Testis (tissue), 3 donors: ENCODE measurements around the gene BNIPL. TPM values are rescaled to one million over a fixed set of nuclear protein-coding genes. Genes with fewer than 3 reads are reported as not detected.

ENCODE experiments used
- DNase-seq: peaks from one replicate; pipeline ENCODE4 v3.0.0-alpha.2; 2019
- H3K27ac ChIP-seq, 2 donors: fragments of 200-600 bp; sonication (generic); one replicate each; pipeline ENCODE4 v1.5.1; 2019
- H3K27me3 ChIP-seq: fragments of 200-600 bp; sonication (generic); one replicate; pipeline ENCODE4 v1.5.1; 2019
- H3K36me3 ChIP-seq: fragments of 200-600 bp; sonication (generic); one replicate; pipeline ENCODE4 v1.5.1; 2017; ENCODE audit warnings: low read depth; ENCODE audit errors: missing control alignments
- H3K4me1 ChIP-seq: fragments of 200-600 bp; sonication (generic); one replicate; pipeline ENCODE4 v1.5.1; 2019
- H3K4me3 ChIP-seq, 2 donors: fragments of 200-600 bp; sonication (generic); one replicate each; pipeline ENCODE4 v1.5.1; 2017 to 2019
- H3K9me3 ChIP-seq: fragments of 200-600 bp; sonication (generic); one replicate; pipeline ENCODE4 v1.5.1; 2017
- CTCF ChIP-seq, 3 experiments: fragments of 450-650 bp in 2 of 3; fragments of 200-600 bp in 1 of 3; sonication (generic) in 1 of 3; IDR thresholded peaks; one replicate each; pipeline ENCODE4 v1.5.1; 2016 to 2019; ENCODE audit warnings: antibody characterized with exemption in 3 of 3, mild to moderate bottlenecking in 2 of 3, moderate library complexity in 1 of 3
- POLR2A ChIP-seq: fragments of 450-650 bp; IDR thresholded peaks from one replicate; pipeline ENCODE4 v1.6.1; 2017; ENCODE audit warnings: antibody characterized with exemption, mild to moderate bottlenecking, moderate library complexity
- WGBS, 2 donors: methylation state at CpG; one replicate each; pipeline ENCODE4 v1.1.5; 2018; 5-methylcytosine and 5-hydroxymethylcytosine counted together
- intact Hi-C: fragments of 100-400 bp; cut with DNase I; formaldehyde crosslinking; loops from one replicate; pipeline ENCODE4 v1.15.1; 2023; ENCODE audit warnings: low total_unique reads
- polyA plus RNA-seq: library from polyadenylated mRNA; stranded (reverse); fragments of 350-450 nt; fragmentation: Illumina TruSeq; extraction: RNeasy Lipid Tissue Mini Kit (QIAGEN cat#74804); gene quantifications from one replicate; pipeline ENCODE4 v1.2.3, GENCODE V29; 2014; ENCODE audit warnings: low read depth, low replicate concordance; ENCODE audit not compliant: insufficient read depth
- total RNA-seq, 2 donors: library from RNA; depleted of rRNA; stranded (reverse); fragments of >200 nt; gene quantifications; one replicate each; pipeline ENCODE4 v1.2.3, GENCODE V29; 2016

BNIPL gene
- total and polyA plus RNA-seq, 3 donors from 2014 or later: 3.6 to 9.3 (median 5.0) TPM

- TF ChIP-seq CTCF (IDR thresholded peaks at IDR 0.05) (no peak), POLR2A (no peak)
- no peak overlapping the region for H3K27ac ChIP-seq
- H3K27me3 ChIP-seq: no peaks in the 10 kb centered on the region
- H3K4me3 ChIP-seq: no peak overlapping the region
- peaks cover 19% of the 10 kb centered on the region for H3K4me1 ChIP-seq
- H3K9me3 ChIP-seq: no peaks in the 10 kb centered on the region
- intact Hi-C loops: no loop called here
- no peak for DNase-seq
- WGBS, 2 donors: 90 to 91% methylated on average over 2 of the region's 2 CpGs
- no peaks in the 10 kb centered on the region for H3K36me3 ChIP-seq
Measured at GRCh38 chr1:150999926-151000325, 36.5 kb upstream of the BNIPL start.

GRCh38 chr1:151000408-151000807, 36.0 kb upstream of the BNIPL start:
- Histone ChIP-seq H3K4me3 (no peak overlapping the region), H3K36me3 (no peaks in the 10 kb centered on the region), H3K9me3 (no peaks in the 10 kb centered on the region), H3K4me1 (peaks cover 19% of the 10 kb centered on the region), H3K27me3 (no peaks in the 10 kb centered on the region), H3K27ac (peak overlapping the region in 1 of 2 donors; percentile 15)
- 96 to 100% methylated on average over 3 of the region's 3 CpGs for WGBS, 2 donors
- TF ChIP-seq CTCF (IDR thresholded peaks at IDR 0.05): no peak
- no peak for TF ChIP-seq POLR2A
- no peak for DNase-seq
- intact Hi-C loops: no loop called here

DNA sequence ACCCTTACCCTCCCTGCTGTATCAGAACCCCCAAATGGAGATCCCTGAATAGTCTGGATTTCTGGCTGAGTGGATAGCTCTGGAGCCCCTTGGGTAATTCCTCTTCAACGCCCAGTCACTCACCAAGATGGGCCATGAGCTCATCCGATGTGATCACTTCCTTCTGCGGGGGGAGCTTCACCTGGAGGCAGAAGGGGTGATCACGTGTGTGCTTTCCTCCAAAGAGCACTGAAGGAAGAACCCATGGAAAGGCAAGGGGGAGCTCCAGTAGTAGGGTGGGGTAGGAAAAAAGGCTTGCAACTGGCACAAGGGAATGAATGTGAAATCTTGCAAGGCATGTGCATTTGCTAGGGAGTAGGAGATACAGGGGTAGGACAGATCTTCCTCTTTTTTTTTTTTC, 34.8 kb upstream of the BNIPL start:
- 63 to 69% methylated on average over 4 of the region's 4 CpGs for WGBS, 2 donors
- intact Hi-C loops: no loop called here
- H3K27me3 ChIP-seq: no peaks in the 10 kb centered on the region
- TF ChIP-seq POLR2A (no peak), CTCF (IDR thresholded peaks at IDR 0.05) (no peak)
- H3K4me3 ChIP-seq: no peak overlapping the region
- H3K36me3 ChIP-seq: no peaks in the 10 kb centered on the region
- peak; percentile 45 for DNase-seq
- H3K9me3 ChIP-seq: no peaks in the 10 kb centered on the region
- peak overlapping the region in 1 of 2 donors; percentile 48 for H3K27ac ChIP-seq
- peaks cover 19% of the 10 kb centered on the region for H3K4me1 ChIP-seq

- no peak overlapping the region for H3K4me3 ChIP-seq
- peak overlapping the region in 1 of 2 donors; percentile 48 for H3K27ac ChIP-seq
- TF ChIP-seq CTCF (IDR thresholded peaks at IDR 0.05) (no peak), POLR2A (no peak)
- intact Hi-C loops: no loop called here
- WGBS, 2 donors: 64 to 72% methylated on average over 3 of the region's 3 CpGs
- peaks cover 22% of the 10 kb centered on the region for H3K4me1 ChIP-seq
- H3K36me3 ChIP-seq: no peaks in the 10 kb centered on the region
- H3K9me3 ChIP-seq: no peaks in the 10 kb centered on the region
- DNase-seq: no peak
- H3K27me3 ChIP-seq: no peaks in the 10 kb centered on the region
Measured at GRCh38 chr1:151002051-151002450, 34.3 kb upstream of the BNIPL start.

GRCh38 chr1:151002611-151003010, 33.8 kb upstream of the BNIPL start:
- WGBS, 2 donors: 44 to 63% methylated on average over 2 of the region's 2 CpGs
- peaks cover 27% of the 10 kb centered on the region for H3K4me1 ChIP-seq
- H3K27me3 ChIP-seq: no peaks in the 10 kb centered on the region
- no peaks in the 10 kb centered on the region for H3K9me3 ChIP-seq
- intact Hi-C loops: no loop called here
- H3K27ac ChIP-seq: peak overlapping the region in 1 of 2 donors; percentile 48
- H3K36me3 ChIP-seq: no peaks in the 10 kb centered on the region
- TF ChIP-seq CTCF (IDR thresholded peaks at IDR 0.05) (no peak), POLR2A (no peak)
- H3K4me3 ChIP-seq: no peak overlapping the region
- DNase-seq: no peak
